Panc1 (cell line): ENCODE results near the gene TRAF3IP3. TPM values are rescaled to one million over a fixed set of nuclear protein-coding genes. Genes with fewer than 3 reads are reported as not detected.

ENCODE experiments used
- ATAC-seq: fragments of 200-7000 bp; cut with Tn5 transposase; 2 replicates; pipeline ENCODE4 v1.9.1; 2020; ENCODE audit warnings: mild to moderate bottlenecking, moderate library complexity
- BruUV-seq: library from RNA; stranded (reverse); fragments of 400-500 nt; replicated peaks from 2 replicates; lab custom pipeline; 2021; lab: Mats Ljungman, UMichigan
- CTCF ChIA-PET: fragments of 300-600 bp; sonication (Branson Sonifier 250); formaldehyde crosslinking; loops from one replicate; lab custom pipeline; 2022; ENCODE audit warnings: antibody characterized with exemption; lab: Charles Lee
- POLR2A ChIA-PET: fragments of 300-600 bp; sonication (Branson Sonifier 250); formaldehyde crosslinking; loops from one replicate; lab custom pipeline; 2022; ENCODE audit warnings: antibody characterized with exemption; lab: Charles Lee
- DNase-seq: peaks from one replicate; pipeline ENCODE4 v3.0.0-alpha.2; 2010; ENCODE audit warnings: low read depth, low spot score
- H3K27ac ChIP-seq: 2 replicates; pipeline ENCODE4 v1.5.1; 2011; ENCODE audit warnings: mild to moderate bottlenecking, low read length, inconsistent platforms
- H3K27me3 ChIP-seq: fragments of 200-500 bp; sonication (Bioruptor generic); 2 replicates; pipeline ENCODE4 v1.6.0; 2014; ENCODE audit warnings: low read length, inconsistent platforms; ENCODE audit not compliant: control insufficient read depth, insufficient read depth
- H3K36me3 ChIP-seq: fragments of 200-500 bp; sonication (Bioruptor generic); 2 replicates; pipeline ENCODE4 v1.5.1; 2014; ENCODE audit warnings: inconsistent platforms, mild to moderate bottlenecking, low read length, moderate library complexity; ENCODE audit not compliant: control insufficient read depth, insufficient read depth
- H3K4me1 ChIP-seq: 2 replicates; pipeline ENCODE4 v1.5.1; 2011; ENCODE audit warnings: inconsistent platforms, mild to moderate bottlenecking, low read length, moderate library complexity; ENCODE audit not compliant: control insufficient read depth, insufficient read depth
- H3K4me3 ChIP-seq, 2 experiments: 2 replicates each; pipeline ENCODE4 v1.5.1; 2011 to 2012; ENCODE audit warnings: low read depth in 2 of 2, low read length in 2 of 2, mild to moderate bottlenecking in 2 of 2, inconsistent platforms in 1 of 2, moderate library complexity in 1 of 2
- H3K9me3 ChIP-seq: fragments of 200-500 bp; sonication (Bioruptor generic); 2 replicates; pipeline ENCODE4 v1.5.1; 2014; ENCODE audit warnings: low read depth, mild to moderate bottlenecking, inconsistent platforms, low read length, moderate library complexity; ENCODE audit not compliant: control insufficient read depth, insufficient read depth
- CTCF ChIP-seq: fragments of 450-650 bp; IDR thresholded peaks from 2 replicates; pipeline ENCODE4 v1.5.1; 2017; ENCODE audit warnings: mild to moderate bottlenecking
- POLR2AphosphoS5 ChIP-seq: IDR thresholded peaks from 2 replicates; pipeline ENCODE4 v1.6.1; 2012; ENCODE audit warnings: mild to moderate bottlenecking, low read depth, low read length, moderate library complexity
- SIN3A ChIP-seq: IDR thresholded peaks from 2 replicates; pipeline ENCODE4 v1.6.1; 2012; ENCODE audit warnings: low read depth, mild to moderate bottlenecking, low read length, moderate library complexity, borderline replicate concordance; ENCODE audit not compliant: insufficient read depth
- TCF7L2 ChIP-seq: IDR thresholded peaks from 2 replicates; pipeline ENCODE4 v1.6.1; 2011; ENCODE audit warnings: mild to moderate bottlenecking, low read depth, low read length, inconsistent platforms
- in situ Hi-C: cut with HindIII; loops from 2 replicates; pipeline ENCODE4 v1.10.0; 2016; ENCODE audit warnings: low sequenced_read_pairs, low pct_unique_long_range_greater_than_20kb
- intact Hi-C: fragments of 100-400 bp; cut with micrococcal nuclease; formaldehyde crosslinking; loops from one replicate; pipeline ENCODE4 v1.10.0; 2022; ENCODE audit not compliant: unreplicated experiment
- total RNA-seq: library from RNA; stranded (reverse); gene quantifications from one replicate; pipeline ENCODE4 v1.2.1, GENCODE V29; 2021; ENCODE audit not compliant: unreplicated experiment
- TF ChIP-seq, protein P1 (sequence below), 2 experiments: IDR thresholded peaks; 2 replicates each; pipeline ENCODE4 v1.6.1; 2011 to 2012; ENCODE audit warnings: low read depth in 2 of 2, control low read depth in 1 of 2, low read length in 1 of 2, mild to moderate bottlenecking in 1 of 2, moderate library complexity in 1 of 2; ENCODE audit not compliant: insufficient read depth in 1 of 2

The TRAF3IP3 gene
- total RNA-seq, 1 experiment from 2014 or later: 0.67 TPM

- H3K36me3 ChIP-seq: no peaks in the 10 kb centered on the region
- no peak overlapping the region for H3K4me3 ChIP-seq
- no peak overlapping the region for H3K27ac ChIP-seq
- no peak for TF ChIP-seq POLR2AphosphoS5
- TF ChIP-seq CTCF: no peak
- TF ChIP-seq, protein P1, sequence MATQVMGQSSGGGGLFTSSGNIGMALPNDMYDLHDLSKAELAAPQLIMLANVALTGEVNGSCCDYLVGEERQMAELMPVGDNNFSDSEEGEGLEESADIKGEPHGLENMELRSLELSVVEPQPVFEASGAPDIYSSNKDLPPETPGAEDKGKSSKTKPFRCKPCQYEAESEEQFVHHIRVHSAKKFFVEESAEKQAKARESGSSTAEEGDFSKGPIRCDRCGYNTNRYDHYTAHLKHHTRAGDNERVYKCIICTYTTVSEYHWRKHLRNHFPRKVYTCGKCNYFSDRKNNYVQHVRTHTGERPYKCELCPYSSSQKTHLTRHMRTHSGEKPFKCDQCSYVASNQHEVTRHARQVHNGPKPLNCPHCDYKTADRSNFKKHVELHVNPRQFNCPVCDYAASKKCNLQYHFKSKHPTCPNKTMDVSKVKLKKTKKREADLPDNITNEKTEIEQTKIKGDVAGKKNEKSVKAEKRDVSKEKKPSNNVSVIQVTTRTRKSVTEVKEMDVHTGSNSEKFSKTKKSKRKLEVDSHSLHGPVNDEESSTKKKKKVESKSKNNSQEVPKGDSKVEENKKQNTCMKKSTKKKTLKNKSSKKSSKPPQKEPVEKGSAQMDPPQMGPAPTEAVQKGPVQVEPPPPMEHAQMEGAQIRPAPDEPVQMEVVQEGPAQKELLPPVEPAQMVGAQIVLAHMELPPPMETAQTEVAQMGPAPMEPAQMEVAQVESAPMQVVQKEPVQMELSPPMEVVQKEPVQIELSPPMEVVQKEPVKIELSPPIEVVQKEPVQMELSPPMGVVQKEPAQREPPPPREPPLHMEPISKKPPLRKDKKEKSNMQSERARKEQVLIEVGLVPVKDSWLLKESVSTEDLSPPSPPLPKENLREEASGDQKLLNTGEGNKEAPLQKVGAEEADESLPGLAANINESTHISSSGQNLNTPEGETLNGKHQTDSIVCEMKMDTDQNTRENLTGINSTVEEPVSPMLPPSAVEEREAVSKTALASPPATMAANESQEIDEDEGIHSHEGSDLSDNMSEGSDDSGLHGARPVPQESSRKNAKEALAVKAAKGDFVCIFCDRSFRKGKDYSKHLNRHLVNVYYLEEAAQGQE (IDR thresholded peaks at IDR 0.05; ENCODE audit: insufficient read depth in 1 of 2, low read depth in 2 of 2, low read length in 1 of 2): no peak
- TF ChIP-seq TCF7L2: no peak
- no peak for TF ChIP-seq SIN3A
- ChIA-PET POLR2A (no interaction called here), CTCF (no interaction called here)
- no peaks in the 10 kb centered on the region for H3K4me1 ChIP-seq
- no peak for ATAC-seq
- no peak for DNase-seq
- H3K27me3 ChIP-seq: peaks cover 2% of the 10 kb centered on the region; the same call in 1 of the 2 replicates
- BruUV-seq: no TSS peak
- in situ Hi-C loops (no loop called here), intact Hi-C loops (no loop called here)
- H3K9me3 ChIP-seq: no peaks in the 10 kb centered on the region
Measured at GRCh38 chr1:209741193-209741592, 14.7 kb upstream of the TRAF3IP3 start.

DNA sequence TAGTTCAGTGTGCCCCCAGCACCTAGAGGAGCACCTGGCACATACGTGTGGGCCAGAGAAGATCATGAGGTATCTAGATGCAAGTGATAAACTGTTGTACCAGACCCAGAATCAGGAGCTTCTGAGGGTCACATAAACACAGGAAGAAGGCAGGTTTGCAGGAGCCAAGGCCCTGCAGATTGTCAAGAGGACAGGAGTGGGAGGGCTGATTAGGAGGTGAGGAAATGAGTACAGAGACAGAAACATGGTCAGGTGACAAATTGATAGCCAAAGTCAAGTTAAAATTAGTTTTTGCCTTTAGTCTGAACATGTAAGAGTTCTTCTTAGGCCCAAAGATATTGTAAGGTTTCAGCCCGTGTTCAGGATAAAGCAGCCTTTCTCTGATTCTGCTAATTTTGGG, 14.0 kb upstream of the TRAF3IP3 start:
- no peak for TF ChIP-seq TCF7L2
- TF ChIP-seq POLR2AphosphoS5: no peak
- no peak for TF ChIP-seq SIN3A
- TF ChIP-seq, protein P1 (IDR thresholded peaks at IDR 0.05; ENCODE audit: insufficient read depth in 1 of 2, low read depth in 2 of 2, low read length in 1 of 2): no peak
- TF ChIP-seq CTCF: no peak
- Histone ChIP-seq H3K9me3 (no peaks in the 10 kb centered on the region), H3K27me3 (peaks cover 4% of the 10 kb centered on the region; the same call in 1 of the 2 replicates), H3K4me1 (no peaks in the 10 kb centered on the region), H3K27ac (no peak overlapping the region), H3K36me3 (no peaks in the 10 kb centered on the region), H3K4me3 (no peak overlapping the region)
- POLR2A ChIA-PET: no interaction called here
- no peak for ATAC-seq
- CTCF ChIA-PET: no interaction called here
- BruUV-seq: no TSS peak
- DNase-seq: no peak
- in situ Hi-C loops: no loop called here
- intact Hi-C loops: no loop called here
